ENCODE results near the gene RAMP1. TPM values are rescaled to one million over a fixed set of nuclear protein-coding genes. Genes with fewer than 3 reads are reported as not detected.

The RAMP1 gene
- total RNA-seq, 6 experiments from 2014 or later = 10.1 to 75.2 (median 37.5) TPM

DNA sequence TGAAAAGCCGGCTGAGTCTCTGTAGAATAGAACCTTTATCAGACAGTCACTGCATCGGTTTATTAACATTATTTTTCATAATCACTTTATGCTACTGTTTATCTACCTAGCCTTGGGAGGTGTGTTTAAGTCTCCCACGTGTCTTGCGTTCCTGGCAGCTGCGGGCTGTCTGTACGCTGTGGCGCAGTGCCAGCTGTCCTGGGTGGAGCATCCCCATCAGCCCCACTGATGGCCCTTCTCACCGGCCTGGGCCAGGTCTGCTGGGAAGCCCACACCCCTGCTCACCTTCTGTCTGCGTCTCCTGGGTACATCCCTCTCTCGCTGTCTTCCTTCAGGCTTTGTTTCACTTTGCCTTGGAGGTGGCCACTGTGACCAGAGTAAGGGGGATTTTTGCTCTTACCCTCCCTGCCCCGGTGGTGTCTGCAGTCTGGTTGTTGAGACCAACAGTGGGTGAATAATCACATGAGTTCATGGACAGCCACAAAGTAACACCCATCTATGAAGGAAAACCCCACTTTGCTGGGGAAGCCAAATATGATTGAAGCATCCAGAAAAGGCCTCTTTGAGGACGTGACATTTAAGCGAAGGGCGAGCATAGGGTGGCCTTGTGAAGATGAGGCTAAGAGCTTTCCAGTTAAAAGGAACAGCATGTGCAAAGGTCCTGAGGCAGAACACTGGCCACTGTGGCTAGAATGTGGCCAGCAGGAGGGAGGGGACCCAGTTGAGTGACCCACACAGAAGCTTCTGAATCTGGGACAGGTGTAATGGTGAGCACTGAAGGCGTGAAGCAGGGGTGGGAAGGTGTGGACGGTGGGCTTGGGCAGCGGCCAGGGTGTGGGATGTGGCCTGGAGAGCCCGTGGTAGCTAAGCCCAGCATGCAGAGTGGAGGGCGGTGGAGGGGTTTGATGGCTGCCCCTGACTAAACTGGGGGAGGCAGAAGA is 41.7 kb downstream of the RAMP1 start:
- WGBS (ENCODE audit: insufficient coverage, low coverage, low lambda C conversion rate, missing lambda C conversion rate) = 78% methylated on average over 14 of the region's 19 CpGs
- Histone ChIP-seq H3K27ac (no peak overlapping the region), H3K9me3 (no peaks in the 10 kb centered on the region), H3K27me3 (no peaks in the 10 kb centered on the region), H3K4me1 (peaks cover 0 to 4% (median 0%) of the 10 kb centered on the region in 4 donors), H3K4me3 (no peak overlapping the region), H3K36me3 (no peaks in the 10 kb centered on the region)
- ATAC-seq = no peak
- no peak for TF ChIP-seq POLR2A (IDR thresholded peaks at IDR 0.05)
- TF ChIP-seq, protein P1, sequence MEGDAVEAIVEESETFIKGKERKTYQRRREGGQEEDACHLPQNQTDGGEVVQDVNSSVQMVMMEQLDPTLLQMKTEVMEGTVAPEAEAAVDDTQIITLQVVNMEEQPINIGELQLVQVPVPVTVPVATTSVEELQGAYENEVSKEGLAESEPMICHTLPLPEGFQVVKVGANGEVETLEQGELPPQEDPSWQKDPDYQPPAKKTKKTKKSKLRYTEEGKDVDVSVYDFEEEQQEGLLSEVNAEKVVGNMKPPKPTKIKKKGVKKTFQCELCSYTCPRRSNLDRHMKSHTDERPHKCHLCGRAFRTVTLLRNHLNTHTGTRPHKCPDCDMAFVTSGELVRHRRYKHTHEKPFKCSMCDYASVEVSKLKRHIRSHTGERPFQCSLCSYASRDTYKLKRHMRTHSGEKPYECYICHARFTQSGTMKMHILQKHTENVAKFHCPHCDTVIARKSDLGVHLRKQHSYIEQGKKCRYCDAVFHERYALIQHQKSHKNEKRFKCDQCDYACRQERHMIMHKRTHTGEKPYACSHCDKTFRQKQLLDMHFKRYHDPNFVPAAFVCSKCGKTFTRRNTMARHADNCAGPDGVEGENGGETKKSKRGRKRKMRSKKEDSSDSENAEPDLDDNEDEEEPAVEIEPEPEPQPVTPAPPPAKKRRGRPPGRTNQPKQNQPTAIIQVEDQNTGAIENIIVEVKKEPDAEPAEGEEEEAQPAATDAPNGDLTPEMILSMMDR (IDR thresholded peaks at IDR 0.05) = no peak
- DNase-seq = peak in 1 of 3 donors; percentile 51
- intact Hi-C loops (cut with DNase I) = no loop called here

DNA sequence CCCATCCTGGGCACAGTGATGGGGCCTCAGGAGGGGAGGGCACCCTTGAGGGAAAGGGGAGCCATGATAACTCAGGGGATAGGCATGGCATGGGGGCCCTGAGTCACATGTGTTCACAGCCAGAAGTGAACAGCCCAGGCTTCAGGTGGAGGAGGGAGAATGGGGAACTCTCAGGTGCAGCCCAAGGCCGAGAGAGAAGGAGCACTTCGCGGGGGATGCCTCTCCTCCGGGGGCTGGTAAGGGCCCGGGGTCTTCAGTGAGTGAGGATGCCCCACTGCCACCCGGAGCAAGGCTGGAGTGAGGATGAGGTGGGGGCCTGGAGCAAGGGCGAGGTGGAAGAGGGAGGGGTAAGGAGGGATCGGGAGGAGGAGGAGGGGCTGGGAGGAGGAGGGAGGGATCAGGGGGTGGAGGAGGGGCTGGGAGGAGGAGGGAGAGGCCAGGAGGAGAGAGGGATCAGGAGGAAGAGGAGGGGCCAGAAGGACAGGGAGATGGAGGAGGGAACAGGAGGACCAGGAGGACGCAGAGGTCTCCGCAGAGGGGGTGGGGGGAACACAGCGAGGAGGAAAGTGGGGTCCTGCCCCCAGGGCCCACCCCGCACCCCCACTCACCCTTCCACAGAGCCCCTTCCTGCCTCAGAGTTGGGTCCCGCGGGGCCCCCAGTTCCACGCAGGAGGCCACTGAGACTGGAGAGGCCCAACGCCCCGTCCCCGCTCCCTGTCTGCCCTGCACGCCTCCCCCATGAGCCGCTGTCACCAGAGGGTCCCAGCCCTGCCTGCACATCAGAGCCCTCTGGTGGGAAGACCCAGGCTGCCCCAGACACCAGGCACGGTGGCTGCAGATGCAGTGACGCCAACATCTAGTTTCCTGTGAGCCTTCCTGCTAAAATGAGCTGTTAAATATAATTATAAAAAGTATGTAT is 42.8 kb downstream of the RAMP1 start:
- whole genome bisulfite sequencing (ENCODE audit: insufficient coverage, low coverage, low lambda C conversion rate, missing lambda C conversion rate) = 71% methylated on average over 11 of the region's 22 CpGs
- ATAC-seq (no peak), DNase-seq (peak in 1 of 3 donors; percentile 45)

DNA sequence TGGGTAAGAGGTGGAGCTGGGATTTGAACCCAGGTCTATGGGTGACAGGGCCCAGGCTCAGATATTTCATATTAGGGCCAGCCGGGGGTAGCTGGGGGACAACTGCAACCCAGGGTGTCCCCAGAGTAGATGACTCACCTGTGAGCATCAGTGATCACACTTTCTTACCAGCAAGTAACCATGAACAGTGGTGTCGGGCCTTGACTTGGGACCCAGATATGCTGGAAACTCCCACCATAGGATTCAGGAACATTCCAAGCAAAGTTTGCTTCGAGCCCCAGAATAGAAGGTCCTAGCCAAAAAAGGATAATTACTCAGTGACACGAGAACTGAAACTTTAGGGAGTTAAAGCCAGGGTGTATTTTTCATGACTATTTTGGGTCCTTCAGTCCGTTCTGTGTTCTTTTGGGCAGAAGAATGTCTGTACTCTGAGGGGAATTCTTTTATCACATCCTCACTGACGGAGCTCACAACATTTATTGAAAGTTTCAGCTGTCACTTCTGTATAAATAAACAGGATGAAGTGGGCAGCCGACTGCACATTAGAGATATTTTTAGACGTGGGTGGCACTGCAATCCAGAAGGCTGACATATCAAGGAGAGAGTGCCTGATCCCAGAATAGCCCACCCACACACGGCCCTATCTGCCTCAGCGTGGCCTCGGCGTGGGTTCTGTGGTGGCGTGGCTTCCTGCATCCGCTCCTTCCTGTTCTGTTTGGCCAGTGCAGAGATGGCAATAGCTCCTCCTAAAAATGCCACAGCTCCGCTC is 45.6 kb downstream of the RAMP1 start:
- Histone ChIP-seq H3K4me1 (no peaks in the 10 kb centered on the region), H3K27ac (peak overlapping the region in 2 of 3 donors; percentile 29 to 36), H3K27me3 (no peaks in the 10 kb centered on the region), H3K4me3 (no peak overlapping the region), H3K9me3 (no peaks in the 10 kb centered on the region), H3K36me3 (no peaks in the 10 kb centered on the region)
- ATAC-seq = peak; percentile 32 to 62 (median 53)
- peak in 1 of 3 donors; percentile 44 for DNase-seq
- no peak for TF ChIP-seq POLR2A (IDR thresholded peaks at IDR 0.05)
- TF ChIP-seq, protein P1 (IDR thresholded peaks at IDR 0.05) = no peak
- intact Hi-C loops (cut with DNase I) = no loop called here
- WGBS (ENCODE audit: insufficient coverage, low coverage, low lambda C conversion rate, missing lambda C conversion rate) = 38% methylated on average over 11 of the region's 15 CpGs

More for the DNA sequence above, 42.8 kb downstream of the RAMP1 start:
- Histone ChIP-seq H3K9me3 (no peaks in the 10 kb centered on the region), H3K27ac (no peak overlapping the region), H3K27me3 (no peaks in the 10 kb centered on the region), H3K4me3 (no peak overlapping the region), H3K36me3 (no peaks in the 10 kb centered on the region), H3K4me1 (peaks cover 0 to 4% (median 0%) of the 10 kb centered on the region in 4 donors)
- intact Hi-C loops (cut with DNase I) = no loop called here
- no peak for TF ChIP-seq POLR2A (IDR thresholded peaks at IDR 0.05)
- TF ChIP-seq, protein P1 (IDR thresholded peaks at IDR 0.05) = no peak

DNA sequence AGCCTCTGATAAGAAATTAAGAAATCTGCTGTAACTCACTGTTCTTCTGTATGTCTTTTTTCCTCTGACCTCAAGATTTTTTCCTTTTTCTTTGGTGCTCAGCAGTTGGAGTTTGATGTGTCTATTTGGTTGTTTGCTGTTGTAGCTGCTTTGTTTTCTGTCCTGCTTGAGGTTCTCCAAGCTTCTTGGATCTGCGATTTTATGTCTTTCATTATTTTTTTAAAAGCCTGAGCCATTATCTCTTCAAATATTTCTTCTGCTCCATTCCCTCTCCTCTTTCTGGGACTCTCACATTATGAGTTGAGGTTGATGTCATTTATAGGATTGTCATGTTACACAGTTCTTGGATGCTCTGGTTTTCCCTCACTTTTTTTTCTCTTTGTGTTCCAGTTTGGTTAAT is 47.7 kb downstream of the RAMP1 start:
- WGBS (ENCODE audit: insufficient coverage, low coverage, low lambda C conversion rate, missing lambda C conversion rate) = 90% methylated on average over 1 of the region's 1 CpG
- Histone ChIP-seq H3K27ac (no peak overlapping the region), H3K9me3 (no peaks in the 10 kb centered on the region), H3K4me1 (no peaks in the 10 kb centered on the region), H3K27me3 (no peaks in the 10 kb centered on the region), H3K4me3 (no peak overlapping the region), H3K36me3 (no peaks in the 10 kb centered on the region)
- no peak for DNase-seq
- TF ChIP-seq POLR2A (IDR thresholded peaks at IDR 0.05) = no peak
- TF ChIP-seq, protein P1 (IDR thresholded peaks at IDR 0.05) = no peak
- intact Hi-C loops (cut with DNase I) = no loop called here
- no peak for ATAC-seq

Data from right lobe of liver (tissue), 6 donors.